Activated naive CD8-positive, alpha-beta T cell treated with anti-CD3 and anti-CD28 coated beads for 36 hours (primary cell): ENCODE results near the gene FOXA1. TPM values are rescaled to one million over a fixed set of nuclear protein-coding genes. Genes with fewer than 3 reads are reported as not detected.

ENCODE experiments used
- DNase-seq: peaks from one replicate; pipeline ENCODE4 v3.0.0; 2021
- H3K27ac Mint-ChIP-seq: one replicate; pipeline ENCODE4 v1.8.0; 2022; ENCODE audit warnings: mild to moderate bottlenecking, moderate library complexity, mixed read lengths
- H3K27me3 Mint-ChIP-seq: one replicate; pipeline ENCODE4 v1.8.0; 2022; ENCODE audit warnings: mild to moderate bottlenecking, mixed read lengths
- H3K36me3 Mint-ChIP-seq: one replicate; pipeline ENCODE4 v1.8.0; 2021; ENCODE audit warnings: mild to moderate bottlenecking, mixed read lengths
- H3K4me1 Mint-ChIP-seq: one replicate; pipeline ENCODE4 v1.8.0; 2021; ENCODE audit warnings: mixed read lengths
- H3K4me3 Mint-ChIP-seq: one replicate; pipeline ENCODE4 v1.8.0; 2022; ENCODE audit warnings: mild to moderate bottlenecking, moderate library complexity, mixed read lengths
- H3K9me3 Mint-ChIP-seq: one replicate; pipeline ENCODE4 v1.8.0; 2022; ENCODE audit warnings: mixed read lengths
- total RNA-seq, 2 experiments: library from RNA; stranded (reverse); gene quantifications; one replicate each; pipeline ENCODE4 v1.2.3, GENCODE V29; 2021

The FOXA1 gene
- total RNA-seq, 2 experiments from 2014 or later = not detected

GRCh38 chr14:37596790-37597472 is 1.9 kb upstream of the FOXA1 start:
- Mint-ChIP-seq H3K36me3 (peaks cover 28% of the 10 kb centered on the region), H3K4me1 (peaks cover 16% of the 10 kb centered on the region), H3K9me3 (peaks cover 14% of the 10 kb centered on the region), H3K4me3 (no peak overlapping the region), H3K27me3 (peaks cover 94% of the 10 kb centered on the region), H3K27ac (no peak overlapping the region)
- no peak for DNase-seq

- Mint-ChIP-seq H3K9me3 (peaks cover 14% of the 10 kb centered on the region), H3K4me1 (peaks cover 16% of the 10 kb centered on the region), H3K27ac (peak overlapping the region; percentile 65), H3K4me3 (peak overlapping the region; percentile 70), H3K27me3 (peaks cover 92% of the 10 kb centered on the region), H3K36me3 (peaks cover 32% of the 10 kb centered on the region)
- peak; percentile 82 for DNase-seq
These were observed 966 bp upstream of the FOXA1 start for GRCh38 chr14:37595809-37596621.

GRCh38 chr14:37594238-37594970 is 645 bp downstream of the FOXA1 start:
- Mint-ChIP-seq H3K27me3 (peaks cover 91% of the 10 kb centered on the region), H3K27ac (peak overlapping the region; percentile 31), H3K4me3 (peak overlapping the region; percentile 40), H3K4me1 (peaks cover 16% of the 10 kb centered on the region), H3K9me3 (peaks cover 18% of the 10 kb centered on the region), H3K36me3 (peaks cover 32% of the 10 kb centered on the region)
- DNase-seq = peak; percentile 34

- H3K4me1 Mint-ChIP-seq = peaks cover 13% of the 10 kb centered on the region
- peaks cover 24% of the 10 kb centered on the region for H3K36me3 Mint-ChIP-seq
- DNase-seq = no peak
- H3K9me3 Mint-ChIP-seq = peaks cover 18% of the 10 kb centered on the region
- H3K4me3 Mint-ChIP-seq = no peak overlapping the region
- H3K27ac Mint-ChIP-seq = peak overlapping the region; percentile 31
- peaks cover 91% of the 10 kb centered on the region for H3K27me3 Mint-ChIP-seq
These were observed 1.4 kb downstream of the FOXA1 start for GRCh38 chr14:37593511-37594237.

GRCh38 chr14:37592482-37593408 is 2.3 kb downstream of the FOXA1 start:
- Mint-ChIP-seq H3K9me3 (peaks cover 21% of the 10 kb centered on the region), H3K27me3 (peaks cover 88% of the 10 kb centered on the region), H3K4me3 (no peak overlapping the region), H3K27ac (no peak overlapping the region), H3K4me1 (peaks cover 10% of the 10 kb centered on the region), H3K36me3 (peaks cover 24% of the 10 kb centered on the region)
- DNase-seq = no peak

- DNase-seq = no peak
- Mint-ChIP-seq H3K9me3 (peaks cover 24% of the 10 kb centered on the region), H3K27ac (no peak overlapping the region), H3K27me3 (peaks cover 88% of the 10 kb centered on the region), H3K4me3 (no peak overlapping the region), H3K4me1 (peaks cover 10% of the 10 kb centered on the region), H3K36me3 (peaks cover 22% of the 10 kb centered on the region)
These were observed 3.0 kb downstream of the FOXA1 start for GRCh38 chr14:37591941-37592481.

GRCh38 chr14:37591311-37591940 is 3.6 kb downstream of the FOXA1 start:
- peaks cover 10% of the 10 kb centered on the region for H3K4me1 Mint-ChIP-seq
- peaks cover 23% of the 10 kb centered on the region for H3K9me3 Mint-ChIP-seq
- no peak overlapping the region for H3K4me3 Mint-ChIP-seq
- peaks cover 22% of the 10 kb centered on the region for H3K36me3 Mint-ChIP-seq
- H3K27me3 Mint-ChIP-seq = peaks cover 88% of the 10 kb centered on the region
- no peak for DNase-seq
- H3K27ac Mint-ChIP-seq = peak overlapping the region; percentile 43

GRCh38 chr14:37590428-37591139 is 4.5 kb downstream of the FOXA1 start:
- H3K4me1 Mint-ChIP-seq = peaks cover 4% of the 10 kb centered on the region
- H3K9me3 Mint-ChIP-seq = peaks cover 19% of the 10 kb centered on the region
- peaks cover 15% of the 10 kb centered on the region for H3K36me3 Mint-ChIP-seq
- peak overlapping the region; percentile 71 for H3K27ac Mint-ChIP-seq
- DNase-seq = no peak
- H3K27me3 Mint-ChIP-seq = peaks cover 88% of the 10 kb centered on the region
- no peak overlapping the region for H3K4me3 Mint-ChIP-seq

GRCh38 chr14:37589715-37590427 is 5.2 kb downstream of the FOXA1 start:
- peaks cover 18% of the 10 kb centered on the region for H3K9me3 Mint-ChIP-seq
- peaks cover 93% of the 10 kb centered on the region for H3K27me3 Mint-ChIP-seq
- H3K4me3 Mint-ChIP-seq = no peak overlapping the region
- no peak for DNase-seq
- peaks cover 15% of the 10 kb centered on the region for H3K36me3 Mint-ChIP-seq
- peaks cover 3% of the 10 kb centered on the region for H3K4me1 Mint-ChIP-seq
- H3K27ac Mint-ChIP-seq = no peak overlapping the region

- DNase-seq = no peak
- Mint-ChIP-seq H3K27me3 (peaks cover 91% of the 10 kb centered on the region), H3K4me3 (no peak overlapping the region), H3K4me1 (peaks cover 1% of the 10 kb centered on the region), H3K36me3 (peaks cover 13% of the 10 kb centered on the region), H3K9me3 (peaks cover 18% of the 10 kb centered on the region), H3K27ac (no peak overlapping the region)
These were observed 5.9 kb downstream of the FOXA1 start for GRCh38 chr14:37588956-37589714.

GRCh38 chr14:37588667-37588955 is 6.4 kb downstream of the FOXA1 start:
- Mint-ChIP-seq H3K4me3 (no peak overlapping the region), H3K36me3 (peaks cover 11% of the 10 kb centered on the region), H3K4me1 (no peaks in the 10 kb centered on the region), H3K27ac (no peak overlapping the region), H3K9me3 (peaks cover 18% of the 10 kb centered on the region), H3K27me3 (peaks cover 86% of the 10 kb centered on the region)
- DNase-seq = no peak
